Ishikawa (cell line): ENCODE results near the gene UBE3D.

ENCODE experiments used
- CEBPB ChIP-seq: IDR thresholded peaks from 2 replicates; pipeline ENCODE4 v1.6.1; 2012
- CREB1 ChIP-seq: IDR thresholded peaks from 2 replicates; pipeline ENCODE4 v1.6.1; 2012; ENCODE audit warnings: low read depth
- EGR1 ChIP-seq: IDR thresholded peaks from 2 replicates; pipeline ENCODE4 v1.6.1; 2012
- EP300 ChIP-seq: IDR thresholded peaks from 2 replicates; pipeline ENCODE4 v1.6.1; 2012; ENCODE audit warnings: borderline replicate concordance
- FOXM1 ChIP-seq: IDR thresholded peaks from 2 replicates; pipeline ENCODE4 v1.6.1; 2012; ENCODE audit warnings: low read depth, borderline replicate concordance
- NFIC ChIP-seq: IDR thresholded peaks from 2 replicates; pipeline ENCODE4 v1.6.1; 2012
- RAD21 ChIP-seq: IDR thresholded peaks from 2 replicates; pipeline ENCODE4 v1.6.1; 2012; ENCODE audit warnings: low read depth
- TAF1 ChIP-seq: IDR thresholded peaks from 2 replicates; pipeline ENCODE4 v1.6.1; 2012; ENCODE audit warnings: low read depth, mild to moderate bottlenecking
- TCF12 ChIP-seq: IDR thresholded peaks from 2 replicates; pipeline ENCODE4 v1.6.1; 2012; ENCODE audit warnings: low read depth
- TEAD4 ChIP-seq: IDR thresholded peaks from 2 replicates; pipeline ENCODE4 v1.6.1; 2012
- YY1 ChIP-seq: IDR thresholded peaks from 2 replicates; pipeline ENCODE4 v1.6.1; 2012; ENCODE audit warnings: low read depth
- ZBTB7A ChIP-seq: IDR thresholded peaks from 2 replicates; pipeline ENCODE4 v1.6.1; 2012; ENCODE audit warnings: low read depth
- TF ChIP-seq, protein P1 (sequence below): IDR thresholded peaks from 2 replicates; pipeline ENCODE4 v1.6.1; 2012
- TF ChIP-seq, protein P2 (sequence below): IDR thresholded peaks from 2 replicates; pipeline ENCODE4 v1.6.1; 2012; ENCODE audit warnings: low read depth, mild to moderate bottlenecking
- TF ChIP-seq, protein P3 (sequence below): IDR thresholded peaks from 2 replicates; pipeline ENCODE4 v1.6.1; 2012

The UBE3D gene

DNA sequence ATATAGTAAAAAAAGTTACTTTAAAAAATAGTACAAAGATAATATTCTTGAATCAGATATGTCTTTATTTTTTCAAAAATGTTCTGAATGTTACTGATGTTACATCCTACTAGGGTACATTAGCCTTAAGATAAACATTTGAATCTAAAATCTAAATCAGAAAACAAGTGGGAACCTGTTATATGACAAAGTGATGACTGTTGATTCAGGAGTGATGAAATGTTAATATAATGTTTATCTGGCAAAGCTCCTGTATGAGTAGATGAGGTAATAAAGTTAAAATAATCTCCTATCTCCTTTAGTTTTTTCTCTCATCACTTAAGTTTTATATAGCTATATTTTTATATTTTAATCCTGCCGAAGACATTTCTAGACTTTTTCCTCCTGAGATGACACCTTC is 6.1 kb upstream of the UBE3D start:
- TF ChIP-seq YY1, result no peak
- TF ChIP-seq TEAD4, result no peak
- TF ChIP-seq EP300, result no peak
- TF ChIP-seq, protein P1, sequence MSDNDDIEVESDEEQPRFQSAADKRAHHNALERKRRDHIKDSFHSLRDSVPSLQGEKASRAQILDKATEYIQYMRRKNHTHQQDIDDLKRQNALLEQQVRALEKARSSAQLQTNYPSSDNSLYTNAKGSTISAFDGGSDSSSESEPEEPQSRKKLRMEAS, result no peak
- no peak for TF ChIP-seq NFIC
- TF ChIP-seq CREB1, result no peak
- no peak for TF ChIP-seq TCF12
- no peak for TF ChIP-seq ZBTB7A
- no peak for TF ChIP-seq TAF1
- TF ChIP-seq, protein P2, sequence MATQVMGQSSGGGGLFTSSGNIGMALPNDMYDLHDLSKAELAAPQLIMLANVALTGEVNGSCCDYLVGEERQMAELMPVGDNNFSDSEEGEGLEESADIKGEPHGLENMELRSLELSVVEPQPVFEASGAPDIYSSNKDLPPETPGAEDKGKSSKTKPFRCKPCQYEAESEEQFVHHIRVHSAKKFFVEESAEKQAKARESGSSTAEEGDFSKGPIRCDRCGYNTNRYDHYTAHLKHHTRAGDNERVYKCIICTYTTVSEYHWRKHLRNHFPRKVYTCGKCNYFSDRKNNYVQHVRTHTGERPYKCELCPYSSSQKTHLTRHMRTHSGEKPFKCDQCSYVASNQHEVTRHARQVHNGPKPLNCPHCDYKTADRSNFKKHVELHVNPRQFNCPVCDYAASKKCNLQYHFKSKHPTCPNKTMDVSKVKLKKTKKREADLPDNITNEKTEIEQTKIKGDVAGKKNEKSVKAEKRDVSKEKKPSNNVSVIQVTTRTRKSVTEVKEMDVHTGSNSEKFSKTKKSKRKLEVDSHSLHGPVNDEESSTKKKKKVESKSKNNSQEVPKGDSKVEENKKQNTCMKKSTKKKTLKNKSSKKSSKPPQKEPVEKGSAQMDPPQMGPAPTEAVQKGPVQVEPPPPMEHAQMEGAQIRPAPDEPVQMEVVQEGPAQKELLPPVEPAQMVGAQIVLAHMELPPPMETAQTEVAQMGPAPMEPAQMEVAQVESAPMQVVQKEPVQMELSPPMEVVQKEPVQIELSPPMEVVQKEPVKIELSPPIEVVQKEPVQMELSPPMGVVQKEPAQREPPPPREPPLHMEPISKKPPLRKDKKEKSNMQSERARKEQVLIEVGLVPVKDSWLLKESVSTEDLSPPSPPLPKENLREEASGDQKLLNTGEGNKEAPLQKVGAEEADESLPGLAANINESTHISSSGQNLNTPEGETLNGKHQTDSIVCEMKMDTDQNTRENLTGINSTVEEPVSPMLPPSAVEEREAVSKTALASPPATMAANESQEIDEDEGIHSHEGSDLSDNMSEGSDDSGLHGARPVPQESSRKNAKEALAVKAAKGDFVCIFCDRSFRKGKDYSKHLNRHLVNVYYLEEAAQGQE, result no peak
- no peak for TF ChIP-seq CEBPB
- TF ChIP-seq EGR1, result no peak
- TF ChIP-seq, protein P3, sequence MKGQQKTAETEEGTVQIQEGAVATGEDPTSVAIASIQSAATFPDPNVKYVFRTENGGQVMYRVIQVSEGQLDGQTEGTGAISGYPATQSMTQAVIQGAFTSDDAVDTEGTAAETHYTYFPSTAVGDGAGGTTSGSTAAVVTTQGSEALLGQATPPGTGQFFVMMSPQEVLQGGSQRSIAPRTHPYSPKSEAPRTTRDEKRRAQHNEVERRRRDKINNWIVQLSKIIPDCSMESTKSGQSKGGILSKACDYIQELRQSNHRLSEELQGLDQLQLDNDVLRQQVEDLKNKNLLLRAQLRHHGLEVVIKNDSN, result no peak
- no peak for TF ChIP-seq RAD21
- TF ChIP-seq FOXM1, result no peak

DNA sequence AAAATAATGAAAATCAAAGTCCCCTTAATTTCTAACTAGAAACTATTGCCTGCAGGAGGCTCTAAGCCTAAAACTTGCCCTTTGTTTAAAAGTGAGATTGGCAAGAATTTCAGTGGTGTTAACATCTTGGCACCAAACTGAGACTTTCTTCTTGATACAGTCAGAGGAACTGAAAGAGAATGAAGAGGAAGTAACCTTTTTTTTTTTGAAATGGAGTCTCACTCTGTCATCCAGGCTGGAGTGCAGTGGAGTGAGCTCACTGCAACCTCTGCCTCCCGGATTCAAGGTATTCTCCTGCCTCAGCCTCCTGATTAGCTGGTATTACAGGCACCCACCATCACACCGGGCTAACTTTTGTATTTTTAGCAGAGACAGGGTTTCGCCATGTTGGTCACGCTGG is 5.4 kb upstream of the UBE3D start:
- no peak for TF ChIP-seq NFIC
- no peak for TF ChIP-seq TAF1
- no peak for TF ChIP-seq TEAD4
- TF ChIP-seq CEBPB, result no peak
- no peak for TF ChIP-seq EP300
- TF ChIP-seq ZBTB7A, result no peak
- TF ChIP-seq FOXM1, result no peak
- no peak for TF ChIP-seq TCF12
- TF ChIP-seq, protein P2, result no peak
- no peak for TF ChIP-seq EGR1
- TF ChIP-seq, protein P3, result no peak

DNA sequence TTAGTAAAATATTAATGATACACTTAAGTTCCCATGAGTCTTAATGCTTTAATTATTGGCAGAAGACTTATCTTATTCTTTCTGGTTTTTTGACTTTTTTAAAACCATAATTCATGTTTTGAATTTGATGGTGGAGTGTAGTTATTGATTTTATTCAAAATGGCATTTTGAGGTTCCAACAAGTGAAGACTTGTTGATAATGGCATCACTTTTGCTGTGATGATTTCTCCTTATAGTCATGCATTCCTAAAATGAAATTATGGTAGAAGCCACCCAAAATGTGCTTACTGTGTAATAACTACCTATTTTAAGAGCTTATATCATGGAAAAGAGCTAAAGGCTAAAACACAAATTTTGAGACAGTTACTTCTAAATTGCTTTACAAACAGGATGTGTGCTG is 4.0 kb upstream of the UBE3D start:
- TF ChIP-seq, protein P3, result no peak
- TF ChIP-seq, protein P1, result no peak
- no peak for TF ChIP-seq TCF12
- TF ChIP-seq FOXM1, result no peak
- TF ChIP-seq YY1, result no peak
- no peak for TF ChIP-seq EGR1
- TF ChIP-seq NFIC, result no peak
- TF ChIP-seq RAD21, result no peak
- TF ChIP-seq CEBPB, result no peak
- TF ChIP-seq ZBTB7A, result no peak
- no peak for TF ChIP-seq EP300
- no peak for TF ChIP-seq CREB1
- no peak for TF ChIP-seq TEAD4
- no peak for TF ChIP-seq TAF1
- TF ChIP-seq, protein P2, result no peak

DNA sequence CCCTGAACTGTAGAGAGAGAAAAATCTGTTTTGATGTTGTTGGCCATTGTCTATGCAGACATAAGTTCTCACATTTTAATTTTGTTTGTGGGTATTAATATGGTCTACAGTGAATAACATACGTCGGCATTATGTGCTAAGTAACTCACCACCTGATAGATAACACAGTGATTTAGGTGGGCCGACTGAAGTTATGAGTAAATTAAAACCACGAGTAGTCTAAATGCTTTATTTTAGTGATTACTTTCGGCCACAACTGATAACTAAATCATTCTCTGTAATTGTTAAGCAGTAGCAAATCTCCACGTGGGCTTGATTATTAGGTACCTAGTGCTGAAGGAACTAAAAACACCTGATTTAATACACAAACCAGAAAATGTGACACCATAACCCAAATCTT is 3.0 kb upstream of the UBE3D start:
- TF ChIP-seq, protein P2, result no peak
